ENCODE results near the gene ZNF500. TPM values are rescaled to one million over a fixed set of nuclear protein-coding genes. Genes with fewer than 3 reads are reported as not detected.

The ZNF500 gene
- total and polyA plus RNA-seq, 2 donors (not counting 1 experiment from before 2014, with no cell fraction given), result 3.1 to 7.1 TPM

- no peaks in the 10 kb centered on the region for H3K9me3 ChIP-seq (ENCODE audit: control insufficient read depth, insufficient read depth, low read depth, low read length)
- H3K27me3 ChIP-seq (ENCODE audit: control insufficient read depth, insufficient read depth, low read length), result no peaks in the 10 kb centered on the region
- peaks cover 15% of the 10 kb centered on the region for H3K36me3 ChIP-seq (ENCODE audit: control insufficient read depth, insufficient read depth, low read length)
- TF ChIP-seq CTCF (conservative IDR thresholded peaks at IDR 0.05 in 1 of 2, IDR thresholded peaks at IDR 0.05 in 1 of 2; ENCODE audit: low read depth in 1 of 2, low read length in 2 of 2), result no peak
- no peak for TF ChIP-seq EZH2 (IDR thresholded peaks at IDR 0.05; ENCODE audit: low read length, missing control alignments)
- no peaks in the 10 kb centered on the region for H3K79me2 ChIP-seq (ENCODE audit: control insufficient read depth, insufficient read depth, low read length)
- no peak overlapping the region for H3K4me3 ChIP-seq (replicated peaks in 1 of 4; ENCODE audit: control extremely low read depth in 1 of 4, insufficient read depth in 1 of 4, low read depth in 3 of 4, low read length in 4 of 4)
- no peak for DNase-seq (ENCODE audit: low read depth in 2 of 2)
- H2AFZ ChIP-seq (ENCODE audit: low read length), result no peak overlapping the region
- no peak overlapping the region for H3K4me2 ChIP-seq (ENCODE audit: extremely low read depth, insufficient read depth, low read length)
- no peaks in the 10 kb centered on the region for H3K4me1 ChIP-seq (ENCODE audit: control insufficient read depth, extremely low read depth, insufficient read depth, low read length)
- H4K20me1 ChIP-seq (ENCODE audit: control insufficient read depth, extremely low read depth, insufficient read depth, low read length), result no peaks in the 10 kb centered on the region
- H3K27ac ChIP-seq (ENCODE audit: insufficient read depth, low read length), result no peak overlapping the region
- no peak overlapping the region for H3K9ac ChIP-seq (ENCODE audit: insufficient read depth, low read length)
These were observed 17.2 kb downstream of the ZNF500 start for GRCh38 chr16:4749700-4750257.

- Histone ChIP-seq H3K4me3 (replicated peaks in 1 of 4; ENCODE audit: control extremely low read depth in 1 of 4, insufficient read depth in 1 of 4, low read depth in 3 of 4, low read length in 4 of 4) (no peak overlapping the region), H3K9ac (ENCODE audit: insufficient read depth, low read length) (no peak overlapping the region), H3K36me3 (ENCODE audit: control insufficient read depth, insufficient read depth, low read length) (peaks cover 13% of the 10 kb centered on the region), H3K27ac (ENCODE audit: insufficient read depth, low read length) (no peak overlapping the region), H4K20me1 (ENCODE audit: control insufficient read depth, extremely low read depth, insufficient read depth, low read length) (no peaks in the 10 kb centered on the region), H3K4me1 (ENCODE audit: control insufficient read depth, extremely low read depth, insufficient read depth, low read length) (no peaks in the 10 kb centered on the region), H3K9me3 (ENCODE audit: control insufficient read depth, insufficient read depth, low read depth, low read length) (no peaks in the 10 kb centered on the region), H3K27me3 (ENCODE audit: control insufficient read depth, insufficient read depth, low read length) (no peaks in the 10 kb centered on the region), H3K79me2 (ENCODE audit: control insufficient read depth, insufficient read depth, low read length) (no peaks in the 10 kb centered on the region), H2AFZ (ENCODE audit: low read length) (no peak overlapping the region), H3K4me2 (ENCODE audit: extremely low read depth, insufficient read depth, low read length) (no peak overlapping the region)
- TF ChIP-seq CTCF (conservative IDR thresholded peaks at IDR 0.05 in 1 of 2, IDR thresholded peaks at IDR 0.05 in 1 of 2; ENCODE audit: low read depth in 1 of 2, low read length in 2 of 2), result no peak
- no peak for TF ChIP-seq EZH2 (IDR thresholded peaks at IDR 0.05; ENCODE audit: low read length, missing control alignments)
- DNase-seq (ENCODE audit: low read depth in 2 of 2), result no peak
These were observed 18.1 kb downstream of the ZNF500 start for GRCh38 chr16:4748682-4749411.

GRCh38 chr16:4747906-4748681 is 18.9 kb downstream of the ZNF500 start:
- no peaks in the 10 kb centered on the region for H4K20me1 ChIP-seq (ENCODE audit: control insufficient read depth, extremely low read depth, insufficient read depth, low read length)
- H3K9ac ChIP-seq (ENCODE audit: insufficient read depth, low read length), result no peak overlapping the region
- no peak overlapping the region for H2AFZ ChIP-seq (ENCODE audit: low read length)
- H3K4me3 ChIP-seq (replicated peaks in 1 of 4; ENCODE audit: control extremely low read depth in 1 of 4, insufficient read depth in 1 of 4, low read depth in 3 of 4, low read length in 4 of 4), result no peak overlapping the region
- no peaks in the 10 kb centered on the region for H3K27me3 ChIP-seq (ENCODE audit: control insufficient read depth, insufficient read depth, low read length)
- no peak overlapping the region for H3K4me2 ChIP-seq (ENCODE audit: extremely low read depth, insufficient read depth, low read length)
- no peak for DNase-seq (ENCODE audit: low read depth in 2 of 2)
- TF ChIP-seq CTCF (conservative IDR thresholded peaks at IDR 0.05 in 1 of 2, IDR thresholded peaks at IDR 0.05 in 1 of 2; ENCODE audit: low read depth in 1 of 2, low read length in 2 of 2) (no peak), EZH2 (IDR thresholded peaks at IDR 0.05; ENCODE audit: low read length, missing control alignments) (no peak)
- H3K9me3 ChIP-seq (ENCODE audit: control insufficient read depth, insufficient read depth, low read depth, low read length), result no peaks in the 10 kb centered on the region
- no peaks in the 10 kb centered on the region for H3K4me1 ChIP-seq (ENCODE audit: control insufficient read depth, extremely low read depth, insufficient read depth, low read length)
- H3K79me2 ChIP-seq (ENCODE audit: control insufficient read depth, insufficient read depth, low read length), result no peaks in the 10 kb centered on the region
- peaks cover 13% of the 10 kb centered on the region for H3K36me3 ChIP-seq (ENCODE audit: control insufficient read depth, insufficient read depth, low read length)
- H3K27ac ChIP-seq (ENCODE audit: insufficient read depth, low read length), result no peak overlapping the region
